ENCODE measurements around the gene MSANTD1.

GRCh38 chr4:3302786-3303564, 54.0 kb downstream of the MSANTD1 start:
- TF ChIP-seq POLR2A (IDR thresholded peaks at IDR 0.05): no peak
- TF ChIP-seq, protein P1, sequence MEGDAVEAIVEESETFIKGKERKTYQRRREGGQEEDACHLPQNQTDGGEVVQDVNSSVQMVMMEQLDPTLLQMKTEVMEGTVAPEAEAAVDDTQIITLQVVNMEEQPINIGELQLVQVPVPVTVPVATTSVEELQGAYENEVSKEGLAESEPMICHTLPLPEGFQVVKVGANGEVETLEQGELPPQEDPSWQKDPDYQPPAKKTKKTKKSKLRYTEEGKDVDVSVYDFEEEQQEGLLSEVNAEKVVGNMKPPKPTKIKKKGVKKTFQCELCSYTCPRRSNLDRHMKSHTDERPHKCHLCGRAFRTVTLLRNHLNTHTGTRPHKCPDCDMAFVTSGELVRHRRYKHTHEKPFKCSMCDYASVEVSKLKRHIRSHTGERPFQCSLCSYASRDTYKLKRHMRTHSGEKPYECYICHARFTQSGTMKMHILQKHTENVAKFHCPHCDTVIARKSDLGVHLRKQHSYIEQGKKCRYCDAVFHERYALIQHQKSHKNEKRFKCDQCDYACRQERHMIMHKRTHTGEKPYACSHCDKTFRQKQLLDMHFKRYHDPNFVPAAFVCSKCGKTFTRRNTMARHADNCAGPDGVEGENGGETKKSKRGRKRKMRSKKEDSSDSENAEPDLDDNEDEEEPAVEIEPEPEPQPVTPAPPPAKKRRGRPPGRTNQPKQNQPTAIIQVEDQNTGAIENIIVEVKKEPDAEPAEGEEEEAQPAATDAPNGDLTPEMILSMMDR (IDR thresholded peaks at IDR 0.05): no peak
